Muscle of back (tissue), 11 donors: Measurements from ENCODE around the gene NLRP5. TPM values are rescaled to one million over a fixed set of nuclear protein-coding genes. Genes with fewer than 3 reads are reported as not detected.

Source experiments
- DNase-seq, 3 donors: peaks; one replicate each; pipeline versions ENCODE4 v3.0.0 to v3.0.0-alpha.2; 2013
- polyA plus RNA-seq, 10 donors: library from polyadenylated mRNA; unstranded; fragments of 120-200 nt; gene quantifications; one replicate each; pipeline ENCODE4 v1.2.1, GENCODE V29; 2013; ENCODE audit not compliant: insufficient read length in 10 of 10

Gene NLRP5
- polyA plus RNA-seq, 10 donors = 0.13 to 0.26 TPM; not detected in 8

DNA sequence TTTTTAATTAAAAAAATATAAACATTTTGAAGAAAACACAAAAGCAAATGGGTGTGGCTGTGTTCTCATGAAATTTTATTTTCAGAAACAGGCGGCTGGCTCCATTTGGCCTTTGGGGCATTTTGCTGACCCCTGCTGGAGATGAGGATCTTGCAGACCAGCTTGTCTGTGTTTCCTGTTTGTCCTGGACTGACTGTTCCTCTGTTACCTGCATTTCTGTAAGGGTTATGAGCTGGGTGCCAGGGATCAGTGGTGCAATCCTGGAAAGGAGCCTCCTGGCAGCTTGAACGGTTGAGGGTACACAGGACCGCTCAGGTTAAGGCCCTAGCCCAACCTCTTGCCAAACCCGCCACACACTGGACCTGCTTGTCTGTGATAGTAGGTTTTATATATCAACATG lies 84.6 kb downstream of the NLRP5 start:
- no peak for DNase-seq

DNA sequence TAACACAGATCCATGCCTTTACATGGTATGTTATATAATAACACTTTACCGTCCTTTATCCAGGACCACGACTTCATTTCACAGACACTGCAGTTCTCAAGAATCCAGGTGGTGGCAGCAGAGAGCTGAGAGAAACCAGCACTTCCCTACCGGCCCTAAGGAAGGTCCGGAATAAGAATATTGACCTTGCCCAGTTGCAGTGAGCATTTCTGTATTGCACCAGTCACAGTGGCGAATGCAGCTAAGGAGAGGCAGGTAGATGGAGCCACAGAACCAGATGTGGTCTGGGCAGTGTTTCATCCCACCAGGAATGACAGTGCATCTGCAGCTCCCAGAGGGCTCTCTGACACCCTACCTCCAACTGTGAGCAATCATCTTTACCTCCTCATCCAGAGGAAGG lies 89.9 kb downstream of the NLRP5 start:
- peak; percentile 23 to 66 (median 34) for DNase-seq

DNA sequence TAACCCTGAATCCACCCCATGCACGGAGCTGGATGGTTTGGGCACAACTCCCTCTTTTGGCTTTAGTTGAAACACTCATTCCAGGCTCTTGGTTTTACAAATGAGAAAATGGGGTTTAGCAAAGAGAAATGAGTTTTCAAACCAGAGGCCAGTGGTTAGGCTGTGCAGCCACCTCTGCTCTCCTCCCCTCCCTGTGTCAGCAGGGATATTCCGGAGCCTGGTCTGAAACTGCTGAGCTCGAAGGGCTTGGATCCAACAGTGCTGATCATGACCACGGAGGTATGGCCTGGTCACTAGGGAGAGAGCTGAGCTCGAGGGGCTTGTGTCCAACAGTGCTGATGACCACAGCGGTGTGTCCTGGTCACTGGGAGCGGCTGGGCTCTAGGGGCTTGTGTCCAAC lies 93.0 kb downstream of the NLRP5 start:
- DNase-seq = no peak

DNA sequence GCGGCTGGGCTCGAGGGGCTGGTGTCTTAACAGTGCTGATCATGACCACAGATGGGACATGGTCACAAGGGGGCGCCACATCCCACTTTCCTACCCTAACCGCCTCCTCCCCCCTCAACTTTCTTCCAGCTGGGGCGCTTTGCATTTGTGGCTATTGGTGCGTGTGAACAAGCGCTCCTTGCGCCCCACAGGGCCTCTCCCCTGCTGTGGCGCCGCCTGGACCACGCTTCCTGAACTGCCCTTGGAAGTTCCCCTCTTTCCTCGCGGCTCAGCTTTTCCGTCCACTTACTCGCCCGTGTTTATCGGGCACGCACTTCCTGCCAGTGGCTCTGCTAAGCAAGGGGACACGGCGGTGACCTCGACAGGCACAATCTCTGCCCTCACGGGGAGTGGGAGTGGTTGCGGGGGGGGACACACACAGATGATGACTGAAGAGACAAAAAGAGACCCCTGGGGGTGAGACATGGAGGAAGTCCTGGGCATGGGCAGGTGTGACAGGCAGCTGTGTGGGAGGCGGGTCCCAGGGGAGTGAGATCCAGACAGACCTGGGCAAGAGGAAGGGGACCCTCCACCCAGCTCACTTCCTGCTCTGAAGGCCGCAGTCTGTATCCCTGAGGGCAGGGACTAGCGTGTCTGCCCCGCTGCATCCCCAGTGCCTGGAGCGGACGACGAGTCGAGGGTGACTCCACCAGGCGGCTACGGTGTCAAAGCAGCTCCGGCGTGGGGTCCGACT lies 94.3 kb downstream of the NLRP5 start:
- peak; percentile 45 to 80 (median 61) for DNase-seq

DNA sequence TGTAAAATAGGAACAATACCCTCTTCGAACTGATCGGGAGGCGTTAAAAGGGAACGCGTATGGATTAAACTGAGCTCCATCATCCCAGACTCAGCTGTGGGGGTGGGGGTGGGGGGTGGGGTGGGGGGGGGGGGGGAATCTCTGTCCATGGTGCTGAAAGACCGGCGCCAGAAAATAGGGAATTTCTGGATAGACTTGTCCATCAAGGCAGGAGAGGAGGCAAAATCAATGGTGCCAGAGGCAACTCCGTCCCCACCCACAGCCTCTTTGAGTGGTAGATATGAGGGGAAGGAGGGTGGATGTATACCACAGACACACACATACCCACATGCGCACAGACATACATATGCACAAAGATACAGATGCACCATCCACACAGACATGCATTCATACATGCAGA lies 97.1 kb downstream of the NLRP5 start:
- no peak for DNase-seq

DNA sequence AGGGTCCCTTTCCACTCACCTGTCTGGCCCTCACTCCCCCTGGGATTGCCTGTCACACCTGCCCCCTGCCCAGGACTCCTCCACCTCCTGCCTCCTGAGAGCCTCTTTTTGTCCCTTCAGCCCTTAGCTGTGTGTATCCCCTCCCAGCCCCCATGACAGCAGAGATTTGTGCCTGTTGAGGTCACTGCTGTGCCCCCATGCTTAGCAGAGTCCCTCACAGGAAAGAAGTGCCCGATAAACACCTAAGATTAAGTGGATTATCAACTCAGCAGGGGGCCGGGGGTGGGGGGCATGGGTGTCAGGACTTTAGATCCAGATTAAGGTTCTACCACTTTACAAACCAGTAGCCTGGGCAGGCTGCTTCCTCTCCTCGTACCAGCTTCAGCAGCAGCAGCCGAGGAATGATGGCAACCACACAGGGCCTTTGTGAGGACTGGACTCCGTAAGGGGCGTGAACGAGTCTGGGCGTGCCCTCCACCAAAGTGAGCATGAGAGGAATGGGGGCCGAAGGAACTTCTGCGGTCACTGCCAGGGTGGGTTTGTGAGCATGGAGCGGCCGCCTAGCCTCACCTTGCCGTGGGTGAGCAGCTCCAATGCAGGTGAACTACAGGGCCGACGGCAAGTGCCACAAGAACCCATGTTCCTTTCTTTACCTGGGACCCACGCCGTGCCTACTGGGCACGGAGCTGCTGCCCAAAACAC lies 98.4 kb downstream of the NLRP5 start:
- DNase-seq = no peak

DNA sequence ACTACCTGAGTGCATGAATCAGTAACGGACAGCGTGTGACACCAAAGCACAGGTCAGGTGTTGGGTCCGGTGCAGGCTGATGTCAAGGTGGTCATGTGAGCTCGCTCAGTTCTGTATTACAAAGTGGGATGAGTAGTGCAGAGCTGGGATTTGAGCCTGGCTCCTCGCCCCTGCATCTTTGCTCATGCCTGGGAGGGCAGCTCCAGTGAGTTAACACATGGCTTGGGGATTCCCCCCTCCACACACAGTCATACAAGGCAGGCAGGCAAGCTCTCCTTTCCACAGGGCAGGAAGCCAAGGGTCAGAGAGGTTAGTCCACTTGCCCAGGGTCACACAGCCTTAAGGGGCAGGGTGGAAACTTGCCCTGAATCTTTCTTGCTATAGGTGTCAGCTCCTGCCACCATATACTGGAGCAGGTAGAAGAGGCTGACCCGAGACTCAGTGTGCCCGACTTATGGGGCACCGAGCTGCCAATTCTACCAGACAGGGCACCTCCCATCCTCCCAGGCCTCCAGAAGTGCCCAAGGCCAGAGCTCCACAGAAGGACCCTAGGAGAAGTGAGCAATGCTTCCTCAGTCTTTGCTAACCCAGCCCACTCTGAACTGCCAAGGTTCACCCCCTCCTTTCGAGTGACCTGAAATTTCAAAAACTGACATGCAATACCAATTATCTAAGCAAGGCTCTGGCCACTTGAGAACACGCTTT lies 99.1 kb downstream of the NLRP5 start:
- no peak for DNase-seq

DNA sequence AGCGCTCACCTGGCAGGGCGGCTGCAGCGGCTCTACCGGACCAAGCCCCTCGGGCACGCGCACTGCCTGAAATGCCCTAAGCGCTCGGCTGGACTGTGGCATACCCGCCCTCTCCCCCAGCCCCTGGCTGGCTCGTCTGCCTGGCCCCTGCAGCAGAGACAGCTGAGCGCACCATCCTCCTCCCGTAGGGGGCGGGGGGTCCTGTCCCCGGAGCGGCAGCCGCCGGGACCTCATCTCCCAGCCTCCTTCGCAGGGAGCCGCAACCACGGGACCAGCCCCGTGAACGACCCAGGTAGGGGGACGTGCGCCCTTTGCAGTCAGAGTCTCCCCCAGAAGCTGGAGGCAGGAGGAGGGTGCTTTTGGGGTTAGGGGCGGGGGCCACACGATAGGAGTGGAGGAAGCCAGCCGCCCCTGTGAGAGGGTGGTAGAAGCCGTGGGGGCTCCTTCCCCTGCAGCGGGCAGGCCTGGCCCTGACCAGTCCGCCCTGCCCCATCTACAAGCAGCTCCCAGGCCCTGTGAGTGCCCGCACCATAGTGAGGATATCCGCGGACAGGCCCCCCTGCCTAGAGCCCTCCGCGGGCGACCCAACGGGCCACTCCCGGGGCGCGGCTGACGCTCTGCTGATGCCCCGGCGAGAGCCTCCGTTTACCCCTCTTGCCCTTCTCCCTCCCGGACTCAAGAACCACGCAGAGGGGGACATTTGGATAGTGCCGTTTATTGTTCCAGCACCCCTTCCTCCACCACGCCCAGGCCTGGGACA lies 100.3 kb downstream of the NLRP5 start:
- no peak for DNase-seq

DNA sequence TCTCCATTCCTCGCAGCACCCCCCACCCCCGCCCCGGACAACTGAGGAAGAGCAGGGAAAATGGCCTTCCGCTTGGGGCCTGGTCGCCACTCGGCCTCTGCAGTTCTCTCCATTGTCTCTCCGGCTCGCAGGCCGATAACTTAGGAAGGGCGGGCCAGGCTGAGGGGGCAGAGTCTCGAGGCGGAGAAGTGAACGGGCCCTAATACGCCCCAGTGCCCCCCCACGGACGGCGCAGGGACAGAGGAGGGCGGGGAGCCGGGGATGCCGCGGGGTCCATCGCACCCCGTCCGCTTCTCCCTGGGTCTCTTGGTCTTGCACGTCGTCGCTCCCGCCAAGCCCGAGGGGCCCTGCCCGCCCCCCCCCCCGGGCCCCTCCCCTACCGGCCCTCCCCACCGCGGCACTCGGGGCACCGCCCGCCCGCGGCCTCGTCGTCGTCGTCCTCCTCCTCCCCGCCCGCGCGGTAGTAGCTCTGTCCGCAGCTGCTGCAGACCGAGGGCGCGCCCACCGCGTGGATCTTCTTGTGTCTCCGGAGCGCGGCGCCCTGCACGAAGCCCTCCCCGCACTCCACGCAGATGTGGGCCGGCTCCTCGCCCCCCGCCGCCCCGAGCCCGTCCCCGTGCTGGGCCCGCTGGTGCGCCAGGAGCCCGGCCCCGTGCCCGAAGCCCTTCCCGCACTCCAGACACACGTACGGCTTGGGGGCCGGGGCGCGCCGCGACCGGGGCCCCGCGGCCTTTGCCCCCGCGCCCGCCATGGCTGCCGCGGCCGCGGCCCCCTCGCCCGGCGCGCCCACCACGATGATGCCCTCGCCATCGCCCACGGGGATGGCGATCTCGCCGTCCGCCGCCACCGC lies 101.3 kb downstream of the NLRP5 start:
- DNase-seq = no peak

DNA sequence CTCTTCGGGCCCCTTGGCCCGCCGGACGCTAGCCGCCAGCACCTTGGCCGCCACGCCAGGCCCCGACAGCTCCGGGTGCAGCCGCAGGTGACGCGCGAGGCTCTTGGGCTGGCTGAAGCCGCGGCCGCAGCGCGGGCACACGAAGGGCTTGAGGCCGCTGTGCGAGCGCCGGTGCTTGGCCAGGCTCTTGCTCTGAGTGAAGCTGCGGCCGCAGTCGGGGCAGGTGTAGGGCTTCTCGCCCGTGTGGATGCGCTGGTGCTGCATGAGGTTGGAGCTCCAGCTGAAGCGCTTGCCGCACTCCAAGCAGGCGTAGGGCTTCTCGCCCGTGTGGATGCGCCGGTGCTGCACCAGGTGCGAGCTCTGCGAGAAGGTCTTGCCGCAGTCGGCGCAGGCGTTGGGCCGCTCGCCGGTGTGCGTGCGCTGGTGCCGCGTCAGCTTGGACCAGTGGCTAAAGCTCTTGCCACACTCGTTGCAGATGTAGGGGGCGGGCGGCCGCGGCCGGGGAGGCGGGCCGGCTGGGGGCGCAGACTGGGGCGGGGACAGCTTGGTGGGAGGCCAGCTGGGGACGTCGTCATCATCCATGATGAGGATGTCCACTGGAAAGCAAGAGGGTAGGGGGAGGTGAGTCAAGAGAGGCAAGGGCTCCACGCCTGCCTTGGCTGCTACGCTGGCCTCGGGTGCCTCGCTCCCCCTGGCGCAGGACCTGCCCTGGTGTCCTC lies 102.1 kb downstream of the NLRP5 start:
- DNase-seq = no peak

DNA sequence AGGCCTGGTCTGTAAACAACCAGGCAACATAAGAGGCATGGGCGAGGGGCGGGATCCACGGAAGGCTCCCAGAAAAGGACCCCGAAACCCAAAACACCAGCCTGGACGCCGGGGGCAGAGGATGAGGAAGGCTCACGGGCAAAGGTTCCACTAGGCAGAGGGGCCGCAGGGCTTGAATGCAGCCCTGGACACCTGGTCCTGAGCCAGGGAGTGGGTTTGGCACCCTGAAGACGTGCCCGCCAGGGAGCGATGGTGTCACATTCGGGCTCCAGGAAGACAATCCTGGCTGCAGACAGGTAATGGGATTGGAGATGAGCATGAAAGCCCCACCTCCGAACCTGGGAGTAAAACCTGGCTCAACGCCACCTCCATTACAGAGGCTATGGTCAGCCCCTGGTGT lies 102.8 kb downstream of the NLRP5 start:
- no peak for DNase-seq

DNA sequence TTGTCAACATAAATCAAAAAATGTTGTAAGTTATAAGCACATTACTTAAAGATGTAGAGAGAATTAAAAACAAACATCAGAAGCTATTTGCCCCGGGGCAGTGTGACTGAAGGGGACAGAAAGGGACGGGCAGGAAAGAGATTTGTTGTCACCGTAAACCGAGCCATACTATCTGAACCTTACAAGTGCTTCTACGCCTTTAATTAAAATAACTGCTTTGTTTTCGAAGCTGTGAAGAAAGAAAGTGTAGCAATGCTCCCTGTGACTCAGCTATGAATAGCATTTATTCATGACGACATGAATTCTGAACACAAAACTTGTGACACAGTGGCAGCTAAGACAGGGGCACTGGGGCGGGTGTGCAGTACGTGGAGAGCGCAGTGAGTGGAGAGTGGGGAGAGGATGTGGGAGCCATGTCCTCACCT lies 104.5 kb downstream of the NLRP5 start:
- DNase-seq = no peak

DNA sequence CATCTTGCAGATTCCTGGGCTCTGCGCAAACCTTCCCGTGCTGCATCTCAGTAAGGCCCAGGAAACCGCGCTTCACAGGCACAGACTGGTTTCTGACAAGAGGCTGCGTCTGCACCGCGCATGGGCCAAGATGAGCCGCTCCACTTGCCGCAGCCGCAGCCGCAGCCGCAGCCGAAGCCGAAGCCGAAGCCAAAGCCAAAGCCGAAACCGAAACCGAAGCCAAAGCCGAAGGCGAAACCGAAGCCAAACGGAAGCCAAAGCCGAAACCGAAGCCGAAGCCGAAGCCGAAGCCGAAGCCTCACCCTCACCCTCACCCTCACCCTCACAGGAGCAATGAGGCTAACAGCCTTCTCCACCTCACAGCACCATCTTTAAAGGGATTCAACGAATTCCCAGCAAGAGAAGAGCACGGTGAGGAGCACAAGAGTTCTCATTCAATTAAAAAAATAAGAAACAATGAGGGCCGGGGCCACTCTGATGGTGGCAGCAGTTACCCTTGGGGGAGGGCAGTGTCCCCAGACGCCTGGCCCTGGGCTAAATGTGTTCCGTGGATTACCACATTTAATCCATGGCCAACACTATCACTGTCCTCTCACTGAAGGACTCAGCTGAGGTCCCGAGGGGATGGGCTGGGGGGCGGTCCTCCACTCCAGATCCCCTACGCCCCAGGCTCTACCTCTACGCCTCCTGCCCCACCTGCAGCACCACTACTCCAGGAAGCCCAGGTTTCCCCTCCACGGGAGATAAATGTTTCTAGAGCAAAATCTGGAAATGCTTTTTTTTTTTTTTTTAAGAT lies 105.4 kb downstream of the NLRP5 start:
- DNase-seq = no peak

DNA sequence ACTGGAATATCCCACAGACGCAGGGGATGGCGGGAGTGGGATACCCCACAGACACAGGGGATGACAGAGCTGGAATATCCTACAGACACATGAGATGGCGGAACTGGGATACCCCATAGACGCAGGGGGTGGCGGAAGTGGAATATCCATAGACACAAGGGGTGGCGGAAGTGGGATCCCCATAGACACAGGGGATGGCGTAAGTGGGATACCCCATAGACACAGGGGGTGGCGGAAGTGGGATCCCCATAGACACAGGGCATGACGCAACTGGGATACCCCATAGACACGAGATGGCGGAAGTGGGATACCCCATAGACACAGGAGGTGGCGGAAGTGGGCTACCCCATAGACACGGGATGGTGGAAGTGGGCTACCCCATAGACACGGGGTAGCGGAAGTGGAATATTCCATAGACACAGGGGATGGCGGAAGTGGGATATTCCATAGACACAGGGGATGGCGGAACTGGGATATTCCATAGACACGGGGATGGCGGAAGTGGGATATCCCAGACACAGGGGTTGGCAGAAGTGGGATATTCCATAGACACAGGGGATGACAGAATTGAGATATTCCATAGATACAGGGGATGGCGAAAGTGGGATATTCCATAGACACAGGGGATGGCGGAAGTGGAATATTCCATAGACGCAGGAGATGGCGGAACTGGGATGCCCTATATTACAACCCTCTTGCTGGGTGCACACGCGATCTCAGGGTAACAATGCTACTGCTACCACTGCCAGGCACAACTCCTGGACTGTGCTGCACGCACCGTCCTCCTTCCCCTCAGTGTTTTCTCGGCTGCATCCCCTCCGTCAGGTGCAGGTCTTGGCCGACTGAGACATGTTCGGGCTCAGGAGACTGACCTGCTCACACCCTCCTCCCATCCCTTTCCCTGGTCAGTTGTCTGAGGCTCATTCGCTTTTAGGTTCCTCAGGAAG lies 106.4 kb downstream of the NLRP5 start:
- DNase-seq = no peak

DNA sequence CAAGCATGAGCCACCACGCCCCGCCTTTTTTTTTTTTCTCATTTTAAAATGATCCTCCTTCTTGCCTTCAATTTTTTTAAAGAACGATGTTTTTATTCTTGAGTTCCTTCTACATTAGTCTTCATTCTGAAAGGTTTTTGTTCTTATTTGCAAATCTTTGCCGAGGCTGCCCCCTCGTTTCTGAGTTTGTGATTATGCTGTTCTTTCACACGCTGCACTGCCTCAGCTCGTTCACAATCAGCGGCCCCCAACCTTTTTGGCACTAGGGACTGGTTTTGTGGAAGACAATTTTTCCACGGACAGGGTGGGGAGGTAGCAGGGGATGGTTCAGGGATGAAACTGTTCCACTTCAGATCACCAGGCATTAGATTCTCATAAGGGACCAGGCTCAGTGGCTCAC lies 107.9 kb downstream of the NLRP5 start:
- no peak for DNase-seq

DNA sequence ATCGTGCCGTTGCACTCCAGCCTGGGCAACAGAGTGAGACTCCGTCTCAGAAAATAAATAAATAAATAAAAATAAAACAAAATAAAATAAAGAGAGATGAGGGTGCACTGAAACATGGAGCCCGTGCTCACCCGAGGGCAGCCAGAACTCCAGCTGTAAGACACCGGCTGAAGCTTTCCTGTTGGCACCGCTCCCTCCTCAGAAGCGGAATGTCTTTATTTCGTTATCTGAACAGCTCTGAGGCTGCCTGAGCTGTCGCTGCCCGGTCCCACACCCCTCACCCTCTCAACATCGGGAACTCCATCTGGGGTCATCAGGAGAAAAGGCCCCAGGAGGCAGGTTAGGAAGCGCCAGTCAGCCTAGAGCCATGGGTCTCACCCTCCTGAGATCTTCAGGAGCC lies 110.1 kb downstream of the NLRP5 start:
- no peak for DNase-seq

DNA sequence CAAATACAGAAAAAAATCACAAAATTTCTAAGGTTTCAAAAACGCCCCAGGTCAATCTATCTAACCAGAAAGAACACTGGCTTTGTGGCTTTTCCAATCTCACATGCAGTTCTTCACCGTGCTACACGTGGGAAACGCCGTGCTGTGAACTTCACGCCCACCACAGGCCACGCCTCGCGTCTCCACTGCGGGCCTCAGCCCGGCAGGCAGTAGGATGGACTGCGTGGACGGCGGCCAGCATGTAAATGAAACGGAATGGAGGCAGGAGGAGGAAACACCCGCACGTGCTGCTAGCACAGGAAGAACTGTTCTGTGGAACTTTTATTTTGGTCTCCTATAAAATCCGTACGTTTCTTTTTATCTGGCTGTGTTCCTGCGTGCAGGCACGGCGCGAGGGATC lies 110.7 kb downstream of the NLRP5 start:
- DNase-seq = no peak

DNA sequence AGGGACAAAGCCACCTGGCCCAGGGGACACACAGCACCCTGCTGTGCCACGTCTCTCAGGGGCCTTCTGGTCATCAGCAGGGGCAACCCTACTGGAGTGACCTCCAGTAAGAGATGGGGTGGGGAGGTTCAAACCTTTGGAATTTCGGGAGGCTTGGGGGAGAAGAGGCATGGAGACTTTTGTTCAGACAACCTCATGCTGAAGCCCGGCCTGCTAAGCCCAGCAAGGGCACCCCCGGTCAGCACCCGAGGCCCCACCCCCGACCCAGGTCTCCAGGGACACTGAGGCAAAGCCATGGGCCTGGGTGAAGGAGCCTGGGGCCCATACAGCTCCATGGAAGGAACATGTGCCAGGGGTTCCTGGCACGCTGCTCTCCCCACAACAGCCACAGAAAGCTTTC lies 111.2 kb downstream of the NLRP5 start:
- no peak for DNase-seq
